Measurements from ENCODE around the gene CUL7. TPM values are rescaled to one million over a fixed set of nuclear protein-coding genes. Genes with fewer than 3 reads are reported as not detected.

The CUL7 gene
- total and polyA plus RNA-seq, 9 of the 15 experiments (the other 6 are each of a cell fraction or from before 2014, with no cell fraction given): 0.44 to 20.1 (median 8.6) TPM

DNA sequence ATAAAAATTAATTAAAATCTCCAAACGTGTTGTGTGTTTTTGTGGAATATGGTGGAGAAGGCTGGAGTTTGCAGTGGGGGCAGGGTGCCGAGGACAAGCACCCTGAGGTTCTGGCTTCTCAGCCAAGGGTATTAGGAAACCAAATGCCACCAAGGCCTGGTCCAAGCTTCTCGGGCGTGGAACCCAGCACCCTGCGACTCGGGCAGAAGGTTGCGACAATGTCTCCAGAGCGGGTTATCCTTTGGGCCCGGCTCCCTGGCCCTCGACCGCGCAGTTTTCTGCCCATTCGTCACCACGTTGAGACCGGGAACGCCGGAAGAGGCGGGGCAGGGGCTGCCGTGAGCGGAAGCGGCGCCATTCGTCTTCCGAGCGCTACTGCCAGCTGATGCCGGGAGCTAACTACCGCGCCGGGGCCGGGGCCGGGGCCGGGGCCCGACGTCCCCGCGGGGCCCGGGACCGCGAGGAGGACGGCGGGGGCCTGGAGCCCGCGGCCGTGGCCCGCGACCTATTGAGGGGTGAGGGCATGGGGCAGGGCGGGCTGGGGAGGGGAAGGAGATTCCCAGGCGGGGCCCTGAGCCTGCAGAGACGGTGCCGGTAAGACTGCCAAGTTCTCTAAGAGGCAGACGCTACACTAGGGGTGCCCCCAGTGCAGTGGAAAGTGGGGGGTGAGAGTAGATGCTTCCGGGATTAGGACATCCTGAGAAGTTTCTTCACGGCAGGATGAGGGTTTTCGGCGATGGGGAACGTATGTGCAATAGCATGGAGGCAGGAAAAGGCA lies 32.2 kb downstream of the CUL7 start, which contains the start of gene RRP36 (continued):
- TF ChIP-seq DDX20 (tag; IDR thresholded peaks at IDR 0.05; ENCODE audit: low read depth) (no peak), BRD4 (IDR thresholded peaks at IDR 0.05) (0 out of 2 replicates have a peak, but pooled peaks have one; percentile 72), TCFL5 (CRISPR knock-in tag; conservative IDR thresholded peaks at IDR 0.05) (no peak), FOXM1 (IDR thresholded peaks at IDR 0.05; ENCODE audit: low read depth) (no peak), FOXM1 (CRISPR knock-in tag; IDR thresholded peaks at IDR 0.05; ENCODE audit: low read depth) (no peak), U2AF2 (optimal IDR thresholded peaks at IDR 0.05; ENCODE audit: low read depth, low read length) (no peak), FOXJ2 (tag; IDR thresholded peaks at IDR 0.05) (0 out of 2 replicates have a peak, but pooled peaks have one; percentile 19), KDM2B (CRISPR knock-in tag; IDR thresholded peaks at IDR 0.05) (no peak), CREM (IDR thresholded peaks at IDR 0.05; ENCODE audit: low read depth) (peak; percentile 86), POLR2AphosphoS2 (IDR thresholded peaks at IDR 0.05; ENCODE audit: low read length) (peak; percentile 98; the same call in 1 of the 2 replicates), MEF2D (tag; conservative IDR thresholded peaks at IDR 0.05; ENCODE audit: low read depth) (no peak), EP400 (IDR thresholded peaks at IDR 0.05) (peak; percentile 77), MYNN (IDR thresholded peaks at IDR 0.05) (peak; percentile 79), MYNN (CRISPR knock-in tag; IDR thresholded peaks at IDR 0.05) (no peak), POLR2A (conservative IDR thresholded peaks at IDR 0.05) (peak; percentile 87), YY1 (IDR thresholded peaks at IDR 0.05; ENCODE audit: borderline replicate concordance in 1 of 3, control insufficient read depth in 1 of 3, extremely low read depth in 1 of 3, insufficient read depth in 3 of 3, insufficient read length in 1 of 3, insufficient replicate concordance in 2 of 3, low read depth in 1 of 3, low read length in 2 of 3) (peak; percentile 57 to 94 (median 91)), C11orf30 (IDR thresholded peaks at IDR 0.05; ENCODE audit: low read depth) (peak; percentile 50; the same call in 1 of the 2 replicates), ZNF134 (CRISPR knock-in tag; conservative IDR thresholded peaks at IDR 0.05) (no peak), CXXC5 (CRISPR knock-in tag; IDR thresholded peaks at IDR 0.05) (peak; percentile 71), FOXJ3 (CRISPR knock-in tag; IDR thresholded peaks at IDR 0.05) (no peak), MYC (IDR thresholded peaks at IDR 0.05; ENCODE audit: low read depth, low read length) (peak; percentile 89), MYC (CRISPR knock-in tag; IDR thresholded peaks at IDR 0.05; ENCODE audit: borderline replicate concordance, low read depth) (peak; percentile 50; the same call in 1 of the 2 replicates)
- TF ChIP-seq, protein P1, sequence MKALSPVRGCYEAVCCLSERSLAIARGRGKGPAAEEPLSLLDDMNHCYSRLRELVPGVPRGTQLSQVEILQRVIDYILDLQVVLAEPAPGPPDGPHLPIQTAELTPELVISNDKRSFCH (CRISPR knock-in tag; IDR thresholded peaks at IDR 0.05): no peak
- TF ChIP-seq, protein P1 (tag; IDR thresholded peaks at IDR 0.05): peak; percentile 13; the same call in 1 of the 2 replicates
- TF ChIP-seq, protein P2, sequence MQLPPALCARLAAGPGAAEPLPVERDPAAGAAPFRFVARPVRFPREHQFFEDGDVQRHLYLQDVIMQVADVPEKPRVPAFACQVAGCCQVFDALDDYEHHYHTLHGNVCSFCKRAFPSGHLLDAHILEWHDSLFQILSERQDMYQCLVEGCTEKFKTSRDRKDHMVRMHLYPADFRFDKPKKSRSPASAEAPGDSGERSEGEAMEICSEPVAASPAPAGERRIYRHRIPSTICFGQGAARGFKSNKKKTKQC (CRISPR knock-in tag; IDR thresholded peaks at IDR 0.05): no peak
- TF ChIP-seq, protein P3, sequence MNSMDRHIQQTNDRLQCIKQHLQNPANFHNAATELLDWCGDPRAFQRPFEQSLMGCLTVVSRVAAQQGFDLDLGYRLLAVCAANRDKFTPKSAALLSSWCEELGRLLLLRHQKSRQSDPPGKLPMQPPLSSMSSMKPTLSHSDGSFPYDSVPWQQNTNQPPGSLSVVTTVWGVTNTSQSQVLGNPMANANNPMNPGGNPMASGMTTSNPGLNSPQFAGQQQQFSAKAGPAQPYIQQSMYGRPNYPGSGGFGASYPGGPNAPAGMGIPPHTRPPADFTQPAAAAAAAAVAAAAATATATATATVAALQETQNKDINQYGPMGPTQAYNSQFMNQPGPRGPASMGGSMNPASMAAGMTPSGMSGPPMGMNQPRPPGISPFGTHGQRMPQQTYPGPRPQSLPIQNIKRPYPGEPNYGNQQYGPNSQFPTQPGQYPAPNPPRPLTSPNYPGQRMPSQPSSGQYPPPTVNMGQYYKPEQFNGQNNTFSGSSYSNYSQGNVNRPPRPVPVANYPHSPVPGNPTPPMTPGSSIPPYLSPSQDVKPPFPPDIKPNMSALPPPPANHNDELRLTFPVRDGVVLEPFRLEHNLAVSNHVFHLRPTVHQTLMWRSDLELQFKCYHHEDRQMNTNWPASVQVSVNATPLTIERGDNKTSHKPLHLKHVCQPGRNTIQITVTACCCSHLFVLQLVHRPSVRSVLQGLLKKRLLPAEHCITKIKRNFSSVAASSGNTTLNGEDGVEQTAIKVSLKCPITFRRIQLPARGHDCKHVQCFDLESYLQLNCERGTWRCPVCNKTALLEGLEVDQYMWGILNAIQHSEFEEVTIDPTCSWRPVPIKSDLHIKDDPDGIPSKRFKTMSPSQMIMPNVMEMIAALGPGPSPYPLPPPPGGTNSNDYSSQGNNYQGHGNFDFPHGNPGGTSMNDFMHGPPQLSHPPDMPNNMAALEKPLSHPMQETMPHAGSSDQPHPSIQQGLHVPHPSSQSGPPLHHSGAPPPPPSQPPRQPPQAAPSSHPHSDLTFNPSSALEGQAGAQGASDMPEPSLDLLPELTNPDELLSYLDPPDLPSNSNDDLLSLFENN (IDR thresholded peaks at IDR 0.05; ENCODE audit: low read depth in 2 of 2, low read length in 2 of 2): 0 out of 4 replicates have a peak, but pooled peaks of 1 of the 2 experiments have one; percentile 51
